ENCODE data around the gene RIC3.

Gene RIC3, protein sequence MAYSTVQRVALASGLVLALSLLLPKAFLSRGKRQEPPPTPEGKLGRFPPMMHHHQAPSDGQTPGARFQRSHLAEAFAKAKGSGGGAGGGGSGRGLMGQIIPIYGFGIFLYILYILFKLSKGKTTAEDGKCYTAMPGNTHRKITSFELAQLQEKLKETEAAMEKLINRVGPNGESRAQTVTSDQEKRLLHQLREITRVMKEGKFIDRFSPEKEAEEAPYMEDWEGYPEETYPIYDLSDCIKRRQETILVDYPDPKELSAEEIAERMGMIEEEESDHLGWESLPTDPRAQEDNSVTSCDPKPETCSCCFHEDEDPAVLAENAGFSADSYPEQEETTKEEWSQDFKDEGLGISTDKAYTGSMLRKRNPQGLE
- 13.6 to 33.6 (median 19.3) reads per million in 9 experiments for total RNA-seq

DNA sequence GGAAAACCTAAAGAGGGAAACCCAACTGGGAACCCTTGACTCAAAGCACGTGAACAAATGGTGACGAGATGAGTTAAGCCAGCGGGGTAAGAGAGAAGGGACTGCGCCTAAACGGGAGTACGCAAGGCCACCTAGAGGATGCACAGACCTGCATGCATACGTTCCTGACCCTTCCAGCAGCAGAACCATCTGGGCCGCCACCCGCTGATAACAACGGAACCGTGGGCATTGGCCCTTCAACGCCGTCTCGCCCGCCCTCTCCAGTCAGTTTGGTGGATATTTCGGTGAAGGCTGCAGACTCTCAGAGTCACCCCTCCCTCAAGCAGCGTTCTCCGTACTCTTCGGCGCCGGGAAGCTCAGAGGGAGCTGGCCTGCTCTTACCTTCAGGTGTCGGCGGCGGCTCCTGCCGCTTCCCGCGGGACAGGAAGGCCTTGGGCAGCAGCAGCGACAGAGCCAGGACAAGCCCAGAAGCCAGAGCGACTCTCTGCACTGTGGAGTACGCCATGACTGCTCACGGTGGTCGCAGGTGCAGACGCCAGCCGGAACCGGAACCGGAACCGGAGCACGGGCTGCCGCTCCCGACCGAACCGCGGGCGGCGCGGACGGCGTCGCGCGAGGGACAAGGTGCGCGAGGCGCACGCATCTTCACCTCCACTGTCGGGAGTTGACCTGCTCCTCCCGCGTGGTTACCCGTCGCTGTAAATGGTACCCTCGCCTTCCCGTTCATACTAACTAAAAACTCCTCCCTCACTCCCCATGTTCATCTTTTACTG is at the start of gene RIC3:
TSS of gene RIC3 (minus strand) at position 541 of the 773 bp plus-strand sequence. CDS start at position 505, 36 bp downstream.
- Mint-ChIP-seq H3K27ac (peak within 1 kb of the TSS in 1 of 2 donors; percentile 53), H3K9me3 (peaks cover 0 to 7% of the 10 kb centered on the region in 2 donors), H3K36me3 (ENCODE audit: insufficient read depth) (no peaks in the 10 kb centered on the region), H3K4me1 (ENCODE audit: low read depth in 2 of 2) (peaks cover 13 to 21% of the 10 kb centered on the region in 2 donors), H3K4me3 (peak within 1 kb of the TSS; percentile 66 to 73), H3K27me3 (peaks cover 51 to 65% of the 10 kb centered on the region in 2 donors)
- ATAC-seq (replicated peaks) (peak; percentile 64), DNase-seq (peak in 1 of 3 experiments; percentile 8)

DNA sequence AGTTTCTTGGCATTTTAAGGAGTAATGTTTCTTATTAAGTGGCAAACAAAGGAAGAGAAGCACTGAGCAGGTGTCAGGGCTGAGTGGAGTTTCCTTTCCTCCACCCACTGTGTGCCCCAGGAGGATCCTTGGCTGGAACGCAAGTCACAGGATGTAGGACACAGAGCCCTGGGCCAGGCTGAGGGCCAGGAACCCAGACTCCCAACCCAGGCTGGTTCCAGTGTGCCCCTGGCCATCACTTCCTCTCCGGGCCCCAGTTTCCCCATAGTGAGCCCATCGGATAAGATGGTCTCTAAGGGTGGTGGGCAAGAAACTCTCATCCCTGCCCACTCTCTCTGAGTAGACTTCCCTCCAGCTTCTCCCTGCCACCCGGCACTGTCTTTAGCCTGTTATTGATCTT is 49.6 kb upstream of the RIC3 start:
- Mint-ChIP-seq H3K4me3 (no peak overlapping the region), H3K4me1 (ENCODE audit: low read depth in 2 of 2) (peaks cover 0 to 3% of the 10 kb centered on the region in 2 donors), H3K9me3 (no peaks in the 10 kb centered on the region), H3K27me3 (peaks cover 6 to 39% of the 10 kb centered on the region in 2 donors), H3K36me3 (ENCODE audit: insufficient read depth) (peaks cover 2% of the 10 kb centered on the region), H3K27ac (no peak overlapping the region)
- no peak for DNase-seq
- ATAC-seq (replicated peaks) = no peak

DNA sequence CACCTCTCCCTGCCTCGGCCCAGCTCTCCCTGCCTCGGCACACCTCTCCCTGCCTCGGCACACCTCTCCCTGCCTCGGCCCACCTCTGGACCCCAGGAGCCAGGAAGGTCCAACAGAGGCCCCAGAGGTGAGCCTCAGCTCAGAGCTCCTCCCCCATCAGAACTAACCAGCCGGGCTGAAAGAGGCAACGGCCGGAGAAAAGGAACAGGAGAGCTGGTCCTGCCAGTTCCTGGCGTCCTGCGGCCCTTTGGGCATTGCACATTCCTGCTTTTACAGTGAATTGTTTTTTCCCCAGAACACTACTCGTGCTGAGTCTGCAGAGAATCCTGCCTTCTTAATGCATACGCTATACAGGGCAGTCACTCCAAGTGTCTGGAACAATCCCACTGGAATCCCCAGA is 49.1 kb upstream of the RIC3 start:
- DNase-seq (no peak), ATAC-seq (replicated peaks) (no peak)
- no peak overlapping the region for H3K4me3 Mint-ChIP-seq
- peaks cover 6 to 39% of the 10 kb centered on the region in 2 donors for H3K27me3 Mint-ChIP-seq
- H3K36me3 Mint-ChIP-seq (ENCODE audit: insufficient read depth) = no peaks in the 10 kb centered on the region
- no peak overlapping the region for H3K27ac Mint-ChIP-seq
- H3K9me3 Mint-ChIP-seq = no peaks in the 10 kb centered on the region
- H3K4me1 Mint-ChIP-seq (ENCODE audit: low read depth in 2 of 2) = peaks cover 0 to 3% of the 10 kb centered on the region in 2 donors

DNA sequence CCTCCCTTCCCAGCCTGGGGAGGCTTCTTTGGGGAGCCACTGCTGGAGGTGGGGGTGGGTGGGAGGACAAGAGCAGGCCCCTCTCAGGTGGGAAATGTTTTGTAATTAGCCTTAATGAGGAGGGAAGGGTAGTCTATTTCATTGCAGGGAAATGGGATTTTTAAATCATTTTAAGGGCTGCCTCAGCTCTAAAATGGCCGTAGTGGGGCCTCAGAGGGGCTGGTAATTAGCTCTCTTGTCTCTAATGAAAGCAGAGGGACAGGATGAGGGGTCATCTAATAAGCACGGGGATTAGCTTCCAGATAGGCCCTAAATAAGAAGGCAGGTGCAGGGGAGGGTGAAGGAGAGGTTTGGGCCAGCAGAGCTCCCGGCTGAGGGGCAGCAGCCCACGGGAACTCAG is 48.3 kb upstream of the RIC3 start:
- ATAC-seq (replicated peaks) (no peak), DNase-seq (no peak)
- Mint-ChIP-seq H3K27me3 (peaks cover 6 to 39% of the 10 kb centered on the region in 2 donors), H3K9me3 (no peaks in the 10 kb centered on the region), H3K4me3 (no peak overlapping the region), H3K27ac (no peak overlapping the region), H3K4me1 (ENCODE audit: low read depth in 2 of 2) (no peaks in the 10 kb centered on the region), H3K36me3 (ENCODE audit: insufficient read depth) (no peaks in the 10 kb centered on the region)

DNA sequence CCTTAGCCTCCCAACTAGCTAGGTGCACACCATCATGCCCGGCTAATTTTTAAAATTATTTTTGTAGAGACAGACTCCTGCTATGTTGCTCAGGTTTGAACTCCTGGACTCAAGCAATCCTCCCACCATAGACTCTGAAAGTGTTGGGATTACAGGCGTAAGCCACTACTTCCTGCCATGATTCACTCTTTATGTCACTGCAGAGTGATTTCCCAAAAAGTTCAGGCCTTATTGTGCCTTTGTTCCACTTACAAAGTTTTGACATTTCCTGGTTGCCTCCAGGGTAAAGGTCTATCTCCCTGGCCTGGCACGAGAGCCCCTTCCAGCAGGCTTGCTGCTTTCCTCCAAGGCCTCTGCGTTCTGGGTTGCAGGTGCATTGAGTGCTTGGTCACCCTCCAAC is 44.6 kb upstream of the RIC3 start:
- Mint-ChIP-seq H3K27ac (no peak overlapping the region), H3K27me3 (peaks cover 22 to 44% of the 10 kb centered on the region in 2 donors), H3K4me3 (no peak overlapping the region), H3K36me3 (ENCODE audit: insufficient read depth) (no peaks in the 10 kb centered on the region), H3K4me1 (ENCODE audit: low read depth in 2 of 2) (no peaks in the 10 kb centered on the region), H3K9me3 (no peaks in the 10 kb centered on the region)
- ATAC-seq (replicated peaks) (no peak), DNase-seq (no peak)

DNA sequence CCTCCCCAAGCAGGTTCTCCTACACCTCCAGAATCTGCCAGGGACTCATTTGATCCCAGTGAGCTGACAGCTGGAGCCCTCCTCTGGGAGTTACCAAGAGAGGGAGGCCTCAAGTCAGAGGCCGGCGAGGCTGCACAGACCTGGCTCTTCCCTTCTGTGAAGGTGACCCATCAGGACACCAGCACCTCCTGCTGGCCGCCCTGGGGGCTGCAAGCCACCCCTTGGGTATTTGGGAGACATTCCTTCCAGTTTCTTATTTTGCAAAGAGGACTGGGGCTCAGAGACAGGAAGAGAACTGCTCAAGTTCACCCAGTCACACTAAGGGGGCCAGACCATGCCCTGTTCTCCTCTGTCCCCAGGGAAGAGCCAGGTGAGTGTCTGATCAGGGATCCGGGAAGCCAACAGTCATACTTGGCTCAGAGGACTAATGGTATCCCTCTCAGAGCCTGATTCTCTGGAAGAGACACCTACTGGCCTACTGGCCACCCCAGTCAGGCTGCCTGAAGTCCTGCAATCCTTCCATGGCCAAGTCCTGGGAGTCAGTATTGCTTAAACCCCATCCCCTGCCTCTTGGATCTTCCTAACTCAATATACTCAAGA is 40.5 kb upstream of the RIC3 start:
- DNase-seq = peak in 2 of 3 experiments; percentile 5 to 10
- ATAC-seq (replicated peaks) = no peak
- Mint-ChIP-seq H3K9me3 (no peaks in the 10 kb centered on the region), H3K27ac (no peak overlapping the region), H3K4me3 (no peak overlapping the region), H3K4me1 (ENCODE audit: low read depth in 2 of 2) (peaks cover 0 to 4% of the 10 kb centered on the region in 2 donors), H3K27me3 (peaks cover 37 to 68% of the 10 kb centered on the region in 2 donors), H3K36me3 (ENCODE audit: insufficient read depth) (no peaks in the 10 kb centered on the region)

DNA sequence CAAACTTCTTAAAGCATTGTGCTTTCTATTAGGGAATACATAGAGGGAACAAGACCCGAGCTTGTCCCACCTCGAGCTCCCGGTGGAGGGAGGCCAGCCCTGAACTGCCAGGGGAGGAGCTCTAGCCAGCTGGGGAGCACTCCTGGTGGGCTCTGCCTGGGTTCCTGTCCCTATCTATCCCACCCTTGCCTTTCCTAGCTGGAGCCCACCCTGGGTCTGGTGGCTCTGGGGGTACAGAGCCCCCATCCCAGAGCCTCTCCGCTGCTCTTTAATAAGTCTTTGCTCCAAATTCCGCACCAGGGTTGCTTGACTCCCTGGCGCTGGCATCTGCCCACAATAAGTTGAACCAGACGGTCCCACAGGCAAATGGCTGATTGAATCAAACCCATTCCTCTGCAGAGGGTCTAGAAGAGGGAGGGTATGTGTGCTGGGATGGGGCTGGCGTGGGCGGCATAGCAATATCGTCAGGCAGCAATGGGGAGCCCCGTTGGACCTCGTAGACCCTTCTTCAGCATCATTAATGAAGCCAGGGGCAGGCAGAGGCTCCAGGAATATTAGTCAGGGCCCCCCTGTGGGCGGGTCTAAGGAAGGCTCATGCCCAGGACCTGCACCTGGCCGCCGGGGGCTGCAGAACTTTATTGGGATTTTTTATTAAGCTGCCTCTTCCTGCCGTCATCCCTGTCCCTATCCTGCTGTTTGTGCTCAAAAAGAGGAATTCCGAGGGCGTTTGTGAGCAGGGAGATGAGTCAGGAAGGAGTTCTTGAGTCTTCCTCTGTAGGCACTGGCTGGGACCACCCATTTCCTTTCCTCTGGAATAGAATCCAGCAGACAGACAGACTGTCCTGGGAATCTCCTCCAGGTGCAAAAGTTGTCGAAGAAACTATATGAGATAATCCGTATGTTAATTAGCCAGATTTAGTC is 38.5 kb upstream of the RIC3 start:
- no peak for ATAC-seq (replicated peaks)
- Mint-ChIP-seq H3K4me3 (no peak overlapping the region), H3K27me3 (peaks cover 36 to 80% of the 10 kb centered on the region in 2 donors), H3K27ac (no peak overlapping the region), H3K36me3 (ENCODE audit: insufficient read depth) (no peaks in the 10 kb centered on the region), H3K4me1 (ENCODE audit: low read depth in 2 of 2) (peaks cover 0 to 4% of the 10 kb centered on the region in 2 donors), H3K9me3 (no peaks in the 10 kb centered on the region)
- no peak for DNase-seq

DNA sequence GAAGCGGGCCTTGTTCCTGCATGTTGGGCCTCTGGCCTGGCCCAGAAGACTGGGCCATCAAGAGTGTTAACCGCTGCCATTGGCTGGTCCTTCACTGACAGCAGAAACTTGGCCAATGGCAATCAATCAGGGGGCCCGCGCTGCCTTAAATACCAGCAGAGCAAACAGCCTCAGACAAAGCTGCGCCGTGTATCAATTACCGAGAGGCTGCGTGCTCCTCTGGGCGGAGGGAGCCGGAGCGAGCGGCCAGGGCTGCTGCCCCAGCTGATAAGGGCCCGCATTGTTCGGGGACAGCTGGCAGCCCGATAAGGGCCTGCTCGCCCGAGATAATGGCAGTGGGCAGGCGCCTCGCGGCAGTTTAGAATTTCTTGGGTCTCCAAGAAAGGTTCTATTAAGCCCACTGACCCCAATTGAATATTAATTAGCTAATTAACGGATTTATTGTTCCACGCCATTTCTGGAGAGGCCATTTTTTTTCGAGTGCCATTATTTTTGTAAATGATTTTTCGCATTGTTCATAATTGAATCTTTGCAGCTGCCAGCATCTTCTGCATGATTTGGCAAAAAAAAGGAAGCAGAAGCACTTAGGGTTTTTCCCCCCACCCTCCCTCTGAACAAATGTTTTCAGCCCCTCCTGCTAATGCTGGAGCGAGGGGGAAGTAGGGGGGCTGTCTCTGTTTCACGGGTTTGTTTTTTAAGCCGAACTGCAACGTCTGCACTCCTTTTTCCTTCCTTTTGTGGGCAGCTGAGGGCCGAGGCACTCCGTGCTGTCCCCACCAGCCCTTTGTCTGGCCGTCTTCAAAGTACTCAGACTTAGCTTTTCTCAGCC is 37.6 kb upstream of the RIC3 start:
- ATAC-seq (replicated peaks) (no peak), DNase-seq (no peak)
- Mint-ChIP-seq H3K9me3 (no peaks in the 10 kb centered on the region), H3K27ac (no peak overlapping the region), H3K4me3 (no peak overlapping the region), H3K36me3 (ENCODE audit: insufficient read depth) (no peaks in the 10 kb centered on the region), H3K27me3 (peaks cover 36 to 86% of the 10 kb centered on the region in 2 donors), H3K4me1 (ENCODE audit: low read depth in 2 of 2) (peaks cover 0 to 4% of the 10 kb centered on the region in 2 donors)

DNA sequence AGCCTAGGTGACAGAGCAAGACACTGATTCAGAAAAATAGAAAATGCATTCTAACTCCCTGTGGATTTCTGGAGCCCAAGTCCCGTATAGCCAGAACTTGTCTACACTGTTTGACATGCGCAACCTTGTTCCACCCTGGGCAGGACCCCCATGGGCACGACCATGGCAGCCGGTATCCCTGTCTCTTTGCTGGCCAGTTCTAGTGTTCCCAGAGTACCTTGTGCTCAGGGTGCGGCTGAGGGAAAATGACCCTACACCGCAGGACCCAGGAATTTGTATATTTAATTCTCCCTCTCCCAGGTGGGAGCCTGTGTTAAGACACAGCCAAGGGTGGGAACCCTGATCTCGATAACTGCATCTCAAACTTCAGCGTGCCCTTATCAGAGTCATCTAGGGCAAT is 36.7 kb upstream of the RIC3 start:
- Mint-ChIP-seq H3K4me1 (ENCODE audit: low read depth in 2 of 2) (peaks cover 0 to 4% of the 10 kb centered on the region in 2 donors), H3K27me3 (peaks cover 36 to 78% of the 10 kb centered on the region in 2 donors), H3K27ac (no peak overlapping the region), H3K36me3 (ENCODE audit: insufficient read depth) (no peaks in the 10 kb centered on the region), H3K9me3 (no peaks in the 10 kb centered on the region), H3K4me3 (no peak overlapping the region)
- no peak for ATAC-seq (replicated peaks)
- DNase-seq = no peak

DNA sequence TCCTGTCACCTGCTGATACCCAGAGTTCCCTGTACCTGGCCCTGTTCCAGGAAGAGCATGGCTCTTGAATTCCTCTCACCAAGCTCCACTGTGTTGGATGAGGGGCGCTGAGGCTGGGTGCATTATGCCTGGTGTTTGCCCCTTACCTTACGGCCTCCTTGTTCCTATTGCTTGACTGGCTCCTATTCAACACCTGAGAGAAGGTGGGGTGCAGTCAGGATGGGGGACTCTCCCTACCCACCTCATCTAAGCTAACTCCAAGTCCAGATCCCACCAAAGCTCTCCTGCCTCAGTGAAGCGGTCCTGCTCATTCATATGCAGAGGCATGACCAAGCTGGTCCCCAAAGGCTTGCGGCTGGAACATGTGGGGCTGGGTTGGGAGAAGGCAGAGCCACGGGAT is 35.8 kb upstream of the RIC3 start:
- H3K9me3 Mint-ChIP-seq = no peaks in the 10 kb centered on the region
- ATAC-seq (replicated peaks) (no peak), DNase-seq (no peak)
- H3K27ac Mint-ChIP-seq = no peak overlapping the region
- H3K27me3 Mint-ChIP-seq = peaks cover 36 to 77% of the 10 kb centered on the region in 2 donors
- no peaks in the 10 kb centered on the region for H3K36me3 Mint-ChIP-seq (ENCODE audit: insufficient read depth)
- no peak overlapping the region for H3K4me3 Mint-ChIP-seq
- peaks cover 0 to 5% of the 10 kb centered on the region in 2 donors for H3K4me1 Mint-ChIP-seq (ENCODE audit: low read depth in 2 of 2)

DNA sequence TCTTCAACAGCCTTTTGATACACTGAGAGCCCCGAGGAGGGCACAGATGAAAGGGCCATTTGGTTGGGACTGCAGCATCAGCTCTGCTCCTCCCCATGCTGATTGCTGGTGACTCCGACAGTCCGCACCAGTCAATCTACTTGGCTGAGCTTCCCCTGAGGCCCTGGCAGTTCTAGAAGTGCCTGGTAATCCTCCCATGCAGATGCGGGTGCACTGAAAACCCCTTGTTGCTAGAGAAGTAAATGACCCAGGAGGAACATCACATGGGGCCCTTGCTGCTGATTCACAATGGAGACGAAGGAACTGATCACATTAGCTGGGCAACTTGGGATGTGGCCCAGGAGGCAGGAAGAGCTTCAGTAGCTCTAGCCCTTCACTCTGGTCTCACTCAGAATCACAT is 35.2 kb upstream of the RIC3 start:
- H3K9me3 Mint-ChIP-seq = no peaks in the 10 kb centered on the region
- peaks cover 0 to 6% of the 10 kb centered on the region in 2 donors for H3K4me1 Mint-ChIP-seq (ENCODE audit: low read depth in 2 of 2)
- H3K27ac Mint-ChIP-seq = no peak overlapping the region
- no peak overlapping the region for H3K4me3 Mint-ChIP-seq
- ATAC-seq (replicated peaks) = no peak
- no peaks in the 10 kb centered on the region for H3K36me3 Mint-ChIP-seq (ENCODE audit: insufficient read depth)
- no peak for DNase-seq
- H3K27me3 Mint-ChIP-seq = peaks cover 34 to 77% of the 10 kb centered on the region in 2 donors

DNA sequence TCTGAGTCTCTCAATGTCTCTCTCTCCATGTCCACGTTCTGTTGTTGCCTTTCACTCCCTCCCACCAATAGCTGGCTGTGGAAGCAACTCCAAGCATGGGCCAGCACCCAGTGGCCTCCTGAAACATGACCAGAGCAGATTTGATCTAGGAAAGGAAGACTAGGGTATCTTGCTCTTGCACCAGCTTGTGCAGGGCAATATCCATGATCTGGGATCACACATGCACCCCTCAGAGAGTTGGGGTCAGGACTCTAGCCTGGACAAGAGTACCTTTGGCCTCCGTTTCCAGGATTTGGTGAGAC is 34.5 kb upstream of the RIC3 start:
- peaks cover 34 to 72% of the 10 kb centered on the region in 2 donors for H3K27me3 Mint-ChIP-seq
- ATAC-seq (replicated peaks) = no peak
- peaks cover 0 to 6% of the 10 kb centered on the region in 2 donors for H3K4me1 Mint-ChIP-seq (ENCODE audit: low read depth in 2 of 2)
- no peak for DNase-seq
- H3K27ac Mint-ChIP-seq = no peak overlapping the region
- H3K9me3 Mint-ChIP-seq = no peaks in the 10 kb centered on the region
- H3K36me3 Mint-ChIP-seq (ENCODE audit: insufficient read depth) = no peaks in the 10 kb centered on the region
- H3K4me3 Mint-ChIP-seq = no peak overlapping the region

Data from effector memory CD8-positive, alpha-beta T cell (primary cell).